NCI-H2171 treated with DMSO at 0.1 percent for 48 hours (cell line): ENCODE measurements around the gene TEKT2.
A peak's percentile ranks its signal among the peaks of the same experiment; 100 is the strongest.

Experiments used
- DNase-seq: peaks from one replicate; lab custom pipeline; 2025; lab: John Stamatoyannopoulos, UW

Gene TEKT2

DNA sequence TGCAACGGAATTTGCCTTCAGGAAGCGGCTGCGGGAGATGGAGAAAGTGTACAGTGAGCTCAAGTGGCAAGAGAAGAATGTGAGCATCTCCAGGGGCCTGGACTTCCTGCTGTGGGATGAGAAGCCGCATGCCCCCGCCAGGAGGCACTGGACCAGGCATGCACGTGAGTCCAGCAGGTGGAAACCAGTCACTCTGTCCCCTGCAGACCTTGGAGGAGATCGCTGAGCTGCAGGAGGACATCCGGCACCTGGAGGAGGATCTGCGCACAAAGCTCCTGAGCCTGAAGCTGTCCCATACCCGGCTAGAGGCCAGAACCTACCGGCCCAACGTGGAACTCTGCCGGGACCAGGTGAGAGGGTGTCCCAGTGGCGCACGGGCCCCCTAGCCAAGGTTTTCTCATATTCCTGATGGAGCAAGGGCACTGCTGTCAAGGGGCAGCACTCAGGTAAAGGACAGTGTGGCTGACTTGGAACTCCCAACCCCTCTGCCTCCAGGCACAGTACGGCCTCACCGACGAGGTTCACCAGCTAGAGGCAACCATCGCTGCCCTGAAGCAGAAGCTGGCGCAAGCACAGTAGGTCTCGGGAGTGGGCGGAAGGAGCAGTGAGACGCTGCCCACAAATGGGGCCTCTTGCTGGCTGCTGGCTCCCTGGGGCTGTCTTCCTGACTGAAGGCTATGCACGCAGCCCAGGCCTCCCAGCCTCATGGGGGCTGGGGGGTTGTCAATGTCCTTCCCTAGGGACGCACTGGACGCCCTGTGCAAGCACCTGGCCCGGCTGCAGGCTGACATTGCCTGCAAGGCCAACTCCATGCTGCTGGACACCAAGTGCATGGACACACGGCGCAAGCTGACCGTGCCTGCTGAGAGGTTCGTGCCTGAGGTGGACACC is 3.6 kb downstream of the TEKT2 start:
- DNase-seq: no peak

DNA sequence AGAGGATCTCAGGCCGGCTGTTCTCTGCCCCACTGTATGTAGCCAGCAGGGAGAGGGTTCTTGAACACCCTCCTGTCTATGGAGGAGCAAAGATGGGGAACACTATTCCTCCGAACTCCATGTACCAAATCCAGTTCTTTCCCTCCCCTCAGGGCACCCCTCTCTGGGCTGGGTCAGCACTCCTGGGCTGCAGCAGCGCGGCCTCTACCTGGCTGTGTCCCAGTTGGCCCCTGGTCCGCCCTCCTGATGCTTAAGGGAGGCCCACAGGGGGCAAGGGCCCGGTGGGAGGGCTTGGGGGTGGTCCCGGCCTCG is 4.3 kb downstream of the TEKT2 start:
- DNase-seq: no peak

DNA sequence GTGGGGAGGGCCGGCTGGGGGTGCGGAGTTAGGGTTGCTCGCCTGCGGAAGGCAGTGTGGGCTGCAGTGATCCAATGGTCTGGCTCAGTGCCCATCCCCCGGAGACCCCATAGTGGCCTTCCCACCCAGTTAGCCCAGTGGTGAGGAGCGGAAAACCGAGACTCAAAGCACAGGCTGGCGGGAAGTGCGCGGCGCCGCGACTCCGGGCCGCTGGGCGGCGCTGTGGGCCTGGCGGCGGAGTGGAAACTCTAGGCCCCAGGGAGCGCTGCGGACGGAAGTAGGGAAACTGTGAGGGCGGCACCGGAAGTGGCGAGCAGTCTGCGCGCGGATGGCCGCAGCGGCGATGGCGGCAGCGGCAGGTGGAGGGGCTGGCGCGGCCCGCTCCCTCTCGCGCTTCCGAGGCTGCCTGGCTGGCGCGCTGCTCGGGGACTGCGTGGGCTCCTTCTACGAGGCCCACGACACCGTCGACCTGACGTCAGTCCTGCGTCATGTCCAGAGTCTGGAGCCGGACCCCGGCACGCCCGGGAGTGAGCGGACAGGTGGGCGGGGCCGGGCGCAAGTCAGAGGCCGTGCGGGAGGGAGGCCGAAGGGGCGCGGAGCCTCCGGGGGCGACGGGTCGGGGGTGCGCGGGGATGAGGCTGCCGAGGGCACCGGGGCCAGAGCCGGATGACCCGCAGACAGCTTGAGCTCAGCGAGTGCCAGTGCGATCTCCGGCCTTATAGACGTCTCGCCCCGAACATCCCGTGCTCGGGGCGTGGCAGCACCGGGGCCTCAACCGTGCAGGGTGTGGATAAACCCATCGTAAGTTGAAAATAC is 4.9 kb downstream of the TEKT2 start, which contains the start of gene ADPRS:
Gene ADPRS, plus strand, starts transcription at position 316 of the 816 bp plus-strand sequence. Its CDS starts 13 bp downstream, at position 329.
- DNase-seq: peak; percentile 88

DNA sequence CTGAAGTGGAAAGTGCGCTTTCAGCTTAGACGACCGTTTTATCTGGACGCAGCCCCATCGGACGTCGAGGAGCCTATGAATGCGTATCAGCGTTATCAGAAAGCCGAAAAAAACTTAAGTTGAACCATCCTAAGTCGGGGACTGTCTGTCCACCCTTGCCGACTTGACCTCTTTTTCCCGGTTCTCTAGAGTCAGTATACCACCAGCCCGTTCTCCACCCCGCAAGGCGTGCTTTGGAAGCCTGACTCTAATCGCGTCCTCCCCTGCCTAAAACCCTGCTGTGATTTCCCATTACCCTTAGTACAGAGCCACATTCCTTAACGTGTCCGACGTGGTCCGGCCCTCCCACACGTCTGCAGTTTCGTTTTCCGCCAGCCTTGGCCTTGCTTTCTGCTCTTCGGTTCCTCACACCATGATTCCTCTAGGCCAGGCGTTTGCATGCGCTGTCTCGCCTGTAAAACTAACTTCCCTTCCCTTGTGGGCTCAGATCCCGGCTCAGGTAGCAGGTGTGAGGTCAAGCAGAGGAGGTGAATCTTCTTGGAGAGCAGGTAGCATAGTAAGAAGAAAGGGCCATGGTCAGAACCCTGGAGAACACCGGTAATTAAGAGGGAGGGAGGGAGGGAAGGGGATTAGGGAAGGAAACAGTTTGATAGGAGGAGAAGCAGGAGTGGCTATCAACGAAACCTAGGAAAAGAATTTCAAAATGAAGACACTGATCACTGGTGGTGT is 5.7 kb downstream of the TEKT2 start:
- no peak for DNase-seq

DNA sequence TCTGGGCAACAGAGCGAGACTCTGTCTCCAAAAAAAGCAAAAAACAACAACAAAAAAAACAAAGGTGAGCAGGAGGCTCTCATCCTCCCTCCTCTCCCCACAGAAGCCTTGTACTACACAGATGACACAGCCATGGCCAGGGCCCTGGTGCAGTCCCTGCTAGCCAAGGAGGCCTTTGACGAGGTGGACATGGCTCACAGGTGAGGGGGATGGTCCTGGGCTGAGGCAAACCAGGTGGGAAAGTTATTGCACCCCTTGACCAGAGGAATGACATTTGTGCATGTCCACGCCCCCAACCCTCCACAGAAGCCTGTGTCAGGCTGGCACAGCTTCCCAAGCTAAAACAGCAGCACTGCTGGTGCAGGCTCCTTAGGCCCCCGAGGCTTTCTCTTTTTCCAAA is 7.2 kb downstream of the TEKT2 start:
- DNase-seq: no peak

DNA sequence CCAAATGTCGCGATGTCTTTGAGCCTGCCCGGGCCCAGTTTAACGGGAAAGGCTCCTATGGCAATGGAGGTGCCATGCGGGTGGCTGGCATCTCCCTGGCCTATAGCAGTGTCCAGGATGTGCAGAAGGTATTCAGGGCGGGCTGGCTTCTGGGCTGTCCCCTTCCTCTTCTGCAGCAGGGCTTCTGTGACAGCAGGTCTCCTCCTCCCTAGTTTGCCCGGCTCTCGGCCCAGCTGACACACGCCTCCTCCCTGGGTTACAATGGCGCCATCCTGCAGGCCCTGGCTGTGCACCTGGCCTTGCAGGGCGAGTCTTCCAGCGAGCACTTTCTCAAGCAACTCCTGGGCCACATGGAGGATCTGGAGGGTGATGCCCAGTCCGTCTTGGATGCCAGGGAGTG is 7.8 kb downstream of the TEKT2 start:
- DNase-seq: no peak

DNA sequence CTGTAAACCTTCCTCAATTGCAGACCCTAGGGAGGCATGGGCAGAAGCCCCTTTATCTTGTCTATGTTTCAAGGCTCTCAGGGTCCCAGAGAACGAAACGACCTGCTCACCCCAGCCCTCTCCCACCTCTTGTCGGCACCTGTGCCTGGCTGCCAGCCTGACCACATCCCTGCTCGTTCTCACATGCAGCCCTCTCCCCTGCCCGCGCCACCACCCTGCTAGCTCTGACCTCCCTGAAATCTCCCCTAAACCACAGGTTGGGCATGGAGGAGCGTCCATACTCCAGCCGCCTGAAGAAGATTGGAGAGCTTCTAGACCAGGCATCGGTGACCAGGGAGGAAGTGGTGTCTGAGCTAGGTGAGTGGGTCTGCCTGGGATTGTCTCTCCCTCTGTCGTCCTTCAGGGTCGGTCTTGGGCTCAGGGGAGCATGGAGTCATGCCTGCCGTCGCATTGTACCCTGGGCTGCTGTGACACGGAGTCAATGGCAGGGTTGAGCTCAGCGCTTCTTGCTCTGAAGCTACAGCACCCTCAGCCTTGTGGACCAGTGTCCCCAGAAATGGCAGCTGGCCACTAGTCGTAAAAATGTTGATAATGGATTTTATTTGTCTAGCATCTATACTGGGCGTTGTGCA is 8.4 kb downstream of the TEKT2 start:
- no peak for DNase-seq

DNA sequence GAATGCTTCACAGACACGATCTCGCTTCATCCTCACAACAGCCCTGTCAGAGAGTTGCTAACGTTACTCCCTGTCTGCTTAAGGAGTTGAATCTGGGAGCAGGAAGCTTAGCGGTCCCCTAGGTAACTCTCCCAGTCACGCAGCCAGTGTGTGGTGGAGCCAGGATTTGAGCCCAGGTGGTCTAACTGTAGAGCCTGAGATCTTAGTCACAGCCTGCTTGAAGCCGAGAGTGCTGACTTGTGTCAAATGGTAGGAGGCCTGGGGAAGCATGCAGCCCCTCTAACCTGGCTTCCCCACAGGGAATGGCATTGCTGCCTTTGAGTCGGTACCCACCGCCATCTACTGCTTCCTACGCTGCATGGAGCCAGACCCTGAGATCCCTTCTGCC is 8.9 kb downstream of the TEKT2 start:
- no peak for DNase-seq

DNA sequence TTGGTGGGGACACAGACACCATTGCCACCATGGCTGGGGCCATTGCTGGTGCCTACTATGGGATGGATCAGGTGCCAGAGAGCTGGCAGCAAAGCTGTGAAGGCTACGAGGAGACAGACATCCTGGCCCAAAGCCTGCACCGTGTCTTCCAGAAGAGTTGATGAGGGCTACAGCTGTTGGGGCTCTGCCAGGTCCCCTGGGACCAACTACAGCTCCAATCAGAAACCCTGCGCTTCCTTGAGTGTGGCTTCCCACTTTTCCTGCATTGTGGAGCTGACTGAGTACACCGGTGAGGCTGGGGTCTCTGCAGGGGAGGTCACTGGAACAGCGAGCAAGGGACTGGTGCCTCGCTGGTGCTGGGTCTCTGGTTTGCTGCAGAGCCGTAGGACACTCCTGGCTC is 9.3 kb downstream of the TEKT2 start:
- no peak for DNase-seq

DNA sequence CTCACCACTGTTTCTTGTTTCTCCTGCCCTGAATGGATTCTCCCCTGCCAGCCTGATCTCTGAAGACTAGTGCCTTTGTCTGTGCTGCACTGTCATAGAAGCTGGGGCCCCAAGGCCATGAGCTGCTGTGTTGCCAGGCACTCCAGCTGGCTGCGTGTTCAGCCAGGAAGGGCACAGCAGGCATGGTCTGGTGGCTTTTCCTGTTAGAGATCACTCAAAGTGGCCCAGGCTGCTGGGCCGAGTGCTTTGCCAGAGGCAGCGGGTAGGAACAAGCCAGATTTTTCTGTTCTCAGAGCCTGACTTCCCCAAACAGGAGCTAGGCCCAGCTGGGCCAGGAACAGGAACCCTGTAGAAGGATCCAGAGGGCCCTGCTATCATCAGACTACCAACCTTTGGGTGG is 10.0 kb downstream of the TEKT2 start:
- DNase-seq: no peak

DNA sequence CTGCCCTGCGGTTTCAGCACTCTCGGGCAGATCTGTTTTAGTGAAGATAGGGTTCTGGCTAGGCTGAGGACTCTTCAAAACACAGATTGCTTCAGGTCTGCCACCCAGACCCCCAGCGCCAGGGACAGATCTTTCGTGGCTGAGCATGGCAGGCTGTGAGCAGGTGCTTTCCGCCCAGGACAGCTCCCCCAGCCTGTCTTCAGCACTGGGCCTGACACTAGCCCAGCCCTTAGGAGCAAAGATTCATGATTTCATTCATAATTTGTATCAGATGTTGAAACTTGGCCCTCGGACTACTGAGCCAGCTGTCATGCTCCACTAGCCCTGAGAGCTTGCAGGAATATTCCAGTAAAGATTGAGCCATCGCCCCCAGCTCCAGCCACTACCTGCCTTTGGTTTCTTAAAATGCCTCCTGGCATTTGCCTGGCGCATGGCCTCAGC is 10.7 kb downstream of the TEKT2 start:
- no peak for DNase-seq

DNA sequence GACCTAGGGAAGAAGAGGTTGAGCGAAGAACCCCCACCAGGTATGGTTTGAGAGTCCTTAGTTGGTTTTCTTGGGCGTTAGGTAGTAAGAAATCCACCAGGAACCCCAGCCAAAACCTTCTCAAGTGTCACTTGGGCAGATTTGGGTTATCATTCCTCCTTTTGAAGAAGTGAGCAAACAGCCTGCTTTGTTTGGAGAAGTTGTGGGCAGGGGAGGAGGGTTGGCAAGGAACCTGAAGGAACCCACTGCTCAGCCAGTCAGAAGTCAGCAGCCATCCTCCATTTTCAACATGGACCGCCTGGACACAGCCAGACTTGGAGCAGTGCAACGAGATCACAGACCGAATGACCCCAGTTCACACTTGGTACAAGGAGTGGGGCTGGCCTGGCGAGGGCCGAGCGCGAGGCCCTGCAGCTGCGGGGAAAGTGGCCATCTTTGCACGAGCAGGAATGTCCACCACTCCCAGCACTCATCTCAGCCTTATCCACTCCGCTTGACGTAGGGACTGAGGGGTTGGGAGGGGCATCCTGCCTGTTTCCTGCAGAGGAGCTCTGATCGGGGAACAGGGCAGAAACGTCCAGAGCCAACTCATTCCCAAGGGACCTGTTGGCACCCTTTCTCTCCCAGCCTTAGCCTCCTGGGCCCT is 12.0 kb downstream of the TEKT2 start:
- DNase-seq: no peak

DNA sequence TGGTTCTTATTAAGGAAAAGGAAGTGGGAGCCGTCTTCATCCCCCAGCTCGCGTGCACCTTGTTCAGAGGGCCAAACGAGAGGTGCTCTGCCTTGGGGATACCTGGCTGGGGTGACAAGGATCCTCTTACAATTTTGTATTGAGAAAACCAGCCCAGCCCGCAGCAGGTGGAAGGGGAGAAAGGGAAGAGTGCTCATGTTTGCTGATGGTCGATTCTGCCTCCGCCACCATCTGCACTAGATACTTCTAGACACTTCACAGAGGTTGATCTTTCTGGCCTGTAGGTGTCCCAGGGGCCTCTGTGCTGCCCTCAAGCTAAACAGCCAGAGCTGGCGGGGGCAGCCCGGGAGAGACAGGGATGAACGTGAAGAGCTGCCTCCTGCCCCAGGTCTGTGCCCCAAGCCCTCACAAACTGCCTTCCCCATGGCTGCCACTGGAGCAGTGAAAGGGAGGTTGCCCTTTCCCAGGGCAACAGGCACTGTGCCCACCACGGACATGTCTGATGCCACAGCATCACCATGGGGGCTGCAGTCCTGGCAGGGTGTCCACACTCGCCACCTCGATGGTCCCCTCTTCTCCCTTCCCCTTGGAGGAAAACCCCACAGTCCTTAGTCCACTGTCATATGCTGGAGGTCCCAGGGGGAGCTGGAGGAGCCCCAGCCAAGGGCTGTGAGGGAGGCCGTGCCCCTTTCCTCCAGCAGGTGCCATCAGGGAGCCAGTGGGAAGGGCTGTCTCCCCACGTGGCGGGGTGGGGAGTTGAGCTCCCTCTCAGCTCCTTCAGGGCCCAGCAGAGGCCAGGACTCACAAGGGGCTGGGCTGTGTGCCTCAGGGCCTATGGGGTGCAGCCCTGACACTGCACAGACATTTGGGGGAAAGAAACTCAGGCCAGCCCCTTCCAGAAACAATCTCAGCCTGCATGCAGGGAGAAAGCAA is 12.9 kb downstream of the TEKT2 start:
- peak; percentile 33 for DNase-seq

DNA sequence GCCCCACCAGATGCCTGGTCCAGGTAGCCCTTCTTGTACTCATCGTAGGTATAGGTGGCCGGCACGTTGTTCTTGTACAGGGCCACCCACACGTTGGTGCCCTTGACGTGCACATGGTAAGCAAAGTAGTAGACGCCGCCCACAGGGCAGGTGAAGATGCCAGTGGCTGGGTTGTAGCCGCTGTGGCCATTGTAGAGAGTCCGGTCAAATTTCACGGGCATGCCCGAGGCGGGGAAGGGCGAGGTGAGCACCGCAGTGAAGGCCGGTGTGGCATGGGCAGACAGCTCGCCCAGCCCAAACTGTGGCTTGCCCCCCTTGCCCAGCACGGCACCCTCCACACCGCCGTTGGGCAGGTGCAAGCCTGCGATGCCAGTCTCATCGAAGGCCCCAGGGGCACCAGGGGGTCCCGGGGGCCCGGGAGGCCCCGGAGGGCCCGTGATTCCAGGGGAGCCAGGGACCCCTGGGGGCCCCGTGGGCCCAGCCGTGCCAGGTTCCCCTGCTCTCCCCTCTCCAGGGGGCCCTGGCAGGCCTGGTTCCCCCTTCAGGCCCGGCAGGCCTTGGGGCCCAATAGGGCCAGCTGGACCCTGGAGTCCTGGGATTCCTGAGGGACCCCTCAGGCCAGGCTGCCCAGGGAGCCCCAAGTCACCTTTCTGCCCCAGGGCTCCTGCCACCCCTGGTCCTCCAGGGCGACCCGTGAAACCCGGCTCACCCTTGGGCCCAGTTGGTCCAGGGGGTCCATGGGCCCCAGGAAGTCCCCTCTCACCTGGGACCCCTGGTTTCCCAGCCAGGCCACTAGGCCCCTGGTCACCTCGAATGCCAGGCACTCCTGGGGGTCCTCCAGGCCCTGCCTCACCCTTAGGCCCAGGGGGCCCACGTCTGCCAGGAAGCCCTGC is 14.0 kb downstream of the TEKT2 start:
- DNase-seq: no peak

DNA sequence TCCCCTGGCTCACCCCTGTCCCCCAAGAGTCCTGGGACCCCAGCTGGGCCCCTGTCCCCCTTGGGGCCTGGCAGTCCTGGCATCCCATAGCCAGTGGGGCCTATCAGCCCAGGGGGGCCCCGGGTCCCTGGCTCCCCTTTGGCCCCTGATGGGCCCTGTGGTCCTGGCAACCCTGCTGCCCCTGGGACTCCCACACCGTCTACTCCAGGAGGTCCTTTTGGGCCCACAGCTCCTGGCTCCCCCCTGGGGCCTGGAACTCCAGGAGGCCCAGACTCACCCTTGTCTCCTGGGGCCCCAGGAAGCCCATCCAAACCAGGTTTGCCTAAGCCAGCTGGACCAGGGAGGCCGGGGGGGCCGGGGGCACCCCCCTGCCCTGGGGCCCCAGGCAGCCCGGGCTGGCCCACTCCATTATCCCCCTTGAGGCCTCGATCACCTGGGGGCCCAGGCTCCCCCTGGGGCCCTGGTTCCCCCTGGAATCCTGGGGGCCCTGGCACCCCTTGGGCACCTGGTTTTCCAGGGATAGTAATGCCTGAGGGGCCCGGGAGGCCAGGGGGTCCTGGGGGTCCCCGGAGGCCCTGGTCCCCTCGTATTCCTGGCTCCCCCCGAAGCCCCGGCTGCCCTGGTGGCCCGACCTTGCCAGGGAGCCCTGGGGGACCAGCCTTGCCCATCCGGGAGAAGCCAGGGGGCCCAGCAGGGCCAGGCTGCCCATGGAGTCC is 14.9 kb downstream of the TEKT2 start:
- no peak for DNase-seq

DNA sequence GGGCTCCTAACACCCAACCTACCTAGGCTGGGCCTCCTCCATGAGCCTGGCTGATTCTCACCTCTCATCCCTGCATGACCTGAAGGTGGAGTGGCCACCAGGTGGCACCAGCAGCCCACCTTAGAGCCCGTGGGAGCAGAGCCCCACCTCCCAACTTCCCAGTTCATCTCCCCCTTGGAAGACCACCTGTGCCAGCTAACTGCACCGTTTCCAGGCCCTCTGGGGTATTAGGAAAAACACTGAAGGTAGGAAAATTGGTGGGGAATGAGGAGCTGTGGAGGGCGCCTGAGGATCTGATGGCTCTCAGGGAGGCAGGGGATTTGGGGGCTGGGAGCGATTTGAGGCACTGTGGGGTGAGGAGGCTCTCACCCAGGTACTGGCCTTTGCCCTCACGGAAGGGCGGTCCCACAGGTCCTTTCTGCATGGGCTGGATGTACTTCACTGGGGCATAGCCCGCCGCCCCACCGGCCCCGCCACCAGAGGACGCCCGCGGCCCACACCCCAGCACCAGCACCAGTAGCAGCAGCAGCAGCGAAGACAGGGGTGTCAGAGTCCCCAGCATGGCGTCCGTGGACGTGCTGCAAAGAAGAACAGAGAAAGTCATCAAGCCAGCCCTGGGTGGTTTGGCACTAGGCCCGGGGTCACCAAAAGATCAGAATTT is 15.9 kb downstream of the TEKT2 start:
- peak; percentile 75 for DNase-seq

DNA sequence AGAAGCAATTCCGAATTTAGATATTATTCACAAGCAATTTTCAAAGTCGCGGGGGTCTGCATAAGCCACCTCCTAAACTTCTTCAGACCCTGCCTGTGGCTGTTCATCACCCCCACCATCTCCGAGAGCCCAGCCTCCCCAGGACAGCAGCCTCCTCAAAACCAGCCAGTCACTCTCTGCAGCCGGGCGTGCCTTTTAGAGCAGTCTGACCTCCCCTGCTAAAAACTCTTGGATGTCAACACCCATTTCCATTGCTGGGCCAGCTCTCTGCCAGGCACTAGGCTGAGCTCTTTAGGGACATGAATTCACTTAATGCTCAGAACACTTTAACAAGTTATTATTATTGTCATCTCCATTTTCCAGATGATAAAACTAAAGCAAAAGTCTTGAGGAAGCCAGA is 16.5 kb downstream of the TEKT2 start:
- no peak for DNase-seq

DNA sequence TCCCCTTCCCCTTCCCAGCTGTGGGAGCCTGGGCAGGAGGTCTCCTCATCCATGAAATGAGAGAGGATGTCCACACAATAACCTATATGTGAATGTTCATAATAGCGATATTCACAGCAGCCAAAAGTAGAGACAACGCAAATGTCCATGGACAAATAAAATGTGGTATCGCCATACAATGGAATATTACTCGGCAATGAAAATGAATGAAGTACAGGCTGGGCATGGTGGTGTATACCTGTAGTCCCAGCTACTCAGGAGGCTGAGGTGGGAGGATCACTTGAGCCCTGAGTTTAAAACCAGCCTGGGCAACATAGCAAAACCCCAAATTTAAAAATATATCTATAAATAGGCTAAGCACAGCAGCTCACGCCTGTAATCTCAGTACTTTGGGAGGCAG is 17.7 kb downstream of the TEKT2 start:
- DNase-seq: no peak
